GM21529 (cell line): ENCODE data around the gene RAB4B.
"Not testable (repeated sequence)": the region's sequence is repeated elsewhere in the genome, so short reads cannot be mapped to it uniquely, and the experiment has no call there.

Source experiments
- ATAC-seq: cut with Tn5 transposase; IDR thresholded peaks from one replicate; pipeline ENCODE4 v1.9.1; 2021; ENCODE audit not compliant: unreplicated experiment

RAB4B gene

GRCh38 chr19:40819479-40820234 lies 41.6 kb downstream of the RAB4B start:
- ATAC-seq, result not testable (repeated sequence)

- no peak for ATAC-seq
These were observed 44.1 kb downstream of the RAB4B start for GRCh38 chr19:40822161-40822560.

DNA sequence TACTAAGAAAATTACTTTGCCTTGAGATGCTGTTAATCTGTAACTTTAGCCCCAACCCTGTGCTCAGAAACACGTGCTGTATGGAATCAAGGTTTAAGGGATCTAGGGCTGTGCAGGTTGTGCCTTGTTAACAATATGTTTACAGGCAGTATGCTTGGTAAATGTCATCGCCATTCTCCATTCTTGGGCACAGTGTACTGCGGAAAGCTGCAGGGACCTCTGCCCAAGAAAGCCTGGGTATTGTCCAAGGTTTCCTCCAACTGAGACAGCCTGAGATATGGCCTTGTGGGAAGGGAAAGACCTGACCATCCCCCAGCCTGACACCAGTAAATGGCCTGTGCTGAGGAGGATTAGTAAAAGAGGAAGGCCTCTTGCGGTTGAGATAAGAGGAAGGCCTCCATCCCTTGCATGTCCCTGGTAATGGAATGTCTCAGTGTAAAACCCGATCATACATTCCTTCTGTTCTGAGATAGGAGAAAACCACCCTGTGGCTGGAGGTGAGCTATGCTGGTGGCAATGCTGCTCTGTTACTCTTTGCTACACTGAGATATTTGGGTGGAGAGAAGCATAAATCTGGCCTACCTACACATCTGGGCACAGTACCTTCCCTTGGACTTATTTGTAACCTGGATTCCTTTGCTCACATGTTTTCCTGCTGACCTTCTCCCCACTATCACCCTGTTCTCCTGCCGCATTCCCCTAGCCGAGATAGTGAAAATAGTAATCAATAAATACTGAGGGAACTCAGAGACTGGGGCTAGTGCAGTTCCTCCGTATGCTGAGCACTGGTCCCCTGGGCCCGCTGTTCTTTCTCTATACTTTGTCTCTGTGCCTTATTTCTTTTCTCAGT lies 44.9 kb downstream of the RAB4B start:
- not testable (repeated sequence) for ATAC-seq

- ATAC-seq, result not testable (repeated sequence)
These were observed 46.9 kb downstream of the RAB4B start for GRCh38 chr19:40824916-40825315.

GRCh38 chr19:40825460-40826095 lies 47.5 kb downstream of the RAB4B start:
- ATAC-seq, result not testable (repeated sequence)

- ATAC-seq, result not testable (repeated sequence)
These were observed 48.3 kb downstream of the RAB4B start for GRCh38 chr19:40826312-40826698.

DNA sequence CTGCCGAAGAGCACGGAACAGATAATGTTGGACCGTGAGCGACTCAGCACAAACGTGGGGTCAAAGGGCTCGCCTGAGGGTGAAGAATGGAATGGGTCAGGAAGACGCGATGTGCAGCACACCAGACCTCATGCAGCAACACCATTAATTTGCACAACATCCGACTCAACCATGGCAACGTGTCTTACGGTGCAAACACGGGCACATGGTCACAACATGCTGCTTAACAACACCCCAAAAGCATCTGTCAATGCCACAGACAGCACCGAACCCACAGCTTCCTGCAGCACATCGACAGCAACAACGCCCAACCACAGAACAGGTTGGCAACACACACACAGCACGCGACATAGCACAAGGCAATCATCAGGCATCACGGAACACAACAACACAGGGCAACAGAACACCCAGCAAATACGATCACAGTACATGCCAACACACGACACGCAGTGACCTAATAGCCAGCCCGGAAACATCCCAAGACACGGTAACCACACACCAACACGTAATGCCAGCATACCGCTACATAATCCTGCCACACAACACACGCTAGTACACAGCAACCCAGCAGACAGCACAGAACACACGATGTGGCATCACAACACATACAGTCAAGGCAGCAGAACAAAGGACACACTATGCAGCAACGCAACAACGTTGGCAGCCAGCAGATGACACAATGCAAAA lies 48.8 kb downstream of the RAB4B start:
- ATAC-seq, result not testable (repeated sequence)

GRCh38 chr19:40827386-40828247 lies 49.6 kb downstream of the RAB4B start:
- ATAC-seq, result no peak

DNA sequence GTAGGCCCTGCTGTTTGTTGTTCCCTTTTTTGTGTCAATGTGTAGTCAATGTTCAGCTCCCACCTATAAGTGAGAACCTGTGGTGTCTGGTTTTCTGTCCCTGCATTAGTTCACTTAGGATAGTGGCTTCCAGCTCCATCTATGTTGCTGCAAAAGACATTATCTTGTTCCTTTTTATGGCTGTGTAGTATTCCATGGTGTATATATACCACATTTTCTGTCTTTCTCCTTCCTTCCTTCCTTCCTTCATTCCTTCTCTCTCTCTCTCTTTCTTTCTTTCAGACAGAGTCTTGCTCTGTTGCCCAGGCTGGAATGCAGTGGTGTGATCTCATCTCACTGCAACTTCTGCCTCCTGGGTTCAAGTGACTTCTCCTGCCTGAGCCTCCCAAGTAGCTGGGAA lies 51.2 kb downstream of the RAB4B start:
- no peak for ATAC-seq

GRCh38 chr19:40830741-40831140 lies 52.7 kb downstream of the RAB4B start:
- ATAC-seq, result not testable (repeated sequence)

DNA sequence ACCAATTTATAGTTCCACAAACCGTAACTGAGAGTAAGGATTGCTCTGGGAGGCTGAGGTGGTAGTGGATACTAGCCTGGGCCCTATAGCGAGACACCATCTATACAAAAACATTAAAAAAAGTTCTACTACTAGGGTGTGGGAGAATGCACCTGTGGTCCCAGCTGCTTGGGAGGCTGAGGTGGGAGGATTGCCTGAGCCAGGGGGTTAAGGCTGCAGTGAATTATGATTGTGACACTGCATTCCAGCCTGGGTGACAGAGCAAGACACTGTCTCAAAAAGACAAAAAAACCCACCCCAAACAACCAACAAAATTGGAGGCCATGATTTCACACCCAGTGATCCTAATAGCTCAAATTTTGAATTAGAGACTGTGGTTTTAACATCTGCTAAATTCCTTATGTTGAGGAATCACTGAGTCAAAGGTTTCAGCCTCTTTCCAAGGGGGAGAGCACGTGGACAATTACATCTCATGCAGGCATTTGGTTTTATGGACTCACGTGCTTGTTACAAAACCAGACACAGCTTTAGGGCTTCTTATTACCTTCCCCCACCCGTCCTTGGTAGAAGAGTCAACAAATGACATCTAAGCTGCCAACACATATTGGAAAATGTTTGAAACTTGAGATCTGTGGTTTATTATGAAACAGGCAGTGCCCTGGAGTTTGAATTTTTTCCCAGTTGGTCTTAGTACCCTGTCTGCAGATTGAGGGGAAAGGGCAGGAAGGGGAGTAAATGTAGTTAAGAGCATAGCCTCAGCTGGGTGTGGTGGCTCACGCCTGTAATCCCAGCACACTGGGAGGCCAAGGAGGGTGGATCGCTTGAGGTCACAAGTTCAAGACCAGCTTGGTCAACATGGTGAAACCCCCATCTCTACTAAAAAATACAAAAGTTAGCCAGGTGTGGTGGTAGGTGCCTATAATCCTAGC lies 53.7 kb downstream of the RAB4B start:
- no peak for ATAC-seq

DNA sequence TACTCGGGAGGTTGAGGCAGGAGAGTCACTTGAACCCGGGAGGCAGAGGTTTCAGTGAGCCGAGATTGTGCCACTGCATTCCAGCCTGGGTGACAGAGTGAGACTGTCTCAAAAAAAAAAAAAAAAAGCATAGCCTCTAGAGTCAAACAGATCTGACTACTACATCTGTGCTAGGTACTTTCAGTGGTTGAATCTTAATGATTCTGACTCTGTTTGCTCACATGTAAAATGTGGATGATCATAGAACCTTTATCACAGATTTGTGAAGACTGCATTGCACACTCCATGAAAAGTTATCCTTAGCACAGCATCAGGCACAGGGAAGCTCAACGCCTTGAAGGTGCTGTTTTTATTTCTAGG lies 54.4 kb downstream of the RAB4B start:
- ATAC-seq, result not testable (repeated sequence)

DNA sequence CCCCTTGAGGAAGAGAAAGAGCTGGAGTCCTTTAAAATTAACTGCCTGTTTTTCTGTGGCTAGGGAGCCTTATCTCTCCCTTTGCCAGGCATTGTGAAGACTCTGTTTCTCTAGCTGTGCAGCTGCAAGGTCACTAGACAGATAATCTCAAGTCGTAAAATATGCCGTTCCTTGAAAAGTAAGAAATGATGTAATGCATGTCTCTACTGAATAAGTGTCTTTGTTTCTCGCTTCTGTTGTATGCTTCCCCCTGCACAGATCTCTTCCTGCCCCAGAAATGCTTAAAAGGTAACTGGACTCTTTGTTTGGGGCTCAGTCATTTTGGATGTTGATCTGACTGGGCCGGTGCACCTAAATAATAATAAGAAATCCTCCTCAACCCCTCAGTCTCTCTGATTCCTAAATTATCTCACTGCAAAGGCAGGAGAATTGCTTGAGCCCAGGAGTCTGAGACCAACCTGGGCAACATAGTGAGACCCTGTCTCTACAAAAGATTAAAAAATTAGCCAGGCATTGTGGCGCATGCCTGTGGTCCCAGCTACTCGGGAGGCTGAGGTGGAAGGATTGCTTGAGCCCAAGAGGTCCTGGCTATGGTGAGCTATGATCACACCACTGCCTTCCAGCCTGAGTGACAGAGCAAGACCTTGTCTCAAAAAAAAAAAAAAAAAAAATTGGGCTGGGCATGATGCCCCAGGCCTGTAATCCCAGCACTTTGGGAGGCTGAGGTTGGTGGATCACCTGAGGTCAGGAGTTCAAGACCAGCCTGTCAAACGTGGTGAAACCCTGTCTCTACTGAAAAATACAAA lies 55.9 kb downstream of the RAB4B start:
- not testable (repeated sequence) for ATAC-seq

- ATAC-seq, result no peak
These were observed 58.8 kb downstream of the RAB4B start for GRCh38 chr19:40836754-40837429.

- ATAC-seq, result not testable (repeated sequence)
These were observed 60.4 kb downstream of the RAB4B start for GRCh38 chr19:40838477-40838876.

DNA sequence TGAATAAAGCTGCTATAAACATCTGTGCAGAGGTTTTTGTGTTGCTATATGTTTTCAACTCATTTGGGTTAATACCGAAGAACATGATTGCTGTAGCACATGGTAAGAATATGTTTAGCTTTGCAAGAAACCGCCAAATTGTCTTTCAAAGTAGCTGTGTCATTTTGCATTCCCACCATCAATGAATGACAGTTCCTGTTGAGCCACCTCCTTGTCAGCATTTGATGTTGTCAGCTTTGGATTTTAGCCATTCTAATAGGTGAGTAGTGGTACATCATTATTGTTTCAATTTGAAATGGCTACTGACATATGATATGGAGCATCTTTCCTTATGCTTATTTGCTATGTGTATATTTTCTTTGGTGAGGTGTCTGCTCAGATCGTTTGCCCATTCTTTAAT lies 64.0 kb downstream of the RAB4B start:
- ATAC-seq, result not testable (repeated sequence)

DNA sequence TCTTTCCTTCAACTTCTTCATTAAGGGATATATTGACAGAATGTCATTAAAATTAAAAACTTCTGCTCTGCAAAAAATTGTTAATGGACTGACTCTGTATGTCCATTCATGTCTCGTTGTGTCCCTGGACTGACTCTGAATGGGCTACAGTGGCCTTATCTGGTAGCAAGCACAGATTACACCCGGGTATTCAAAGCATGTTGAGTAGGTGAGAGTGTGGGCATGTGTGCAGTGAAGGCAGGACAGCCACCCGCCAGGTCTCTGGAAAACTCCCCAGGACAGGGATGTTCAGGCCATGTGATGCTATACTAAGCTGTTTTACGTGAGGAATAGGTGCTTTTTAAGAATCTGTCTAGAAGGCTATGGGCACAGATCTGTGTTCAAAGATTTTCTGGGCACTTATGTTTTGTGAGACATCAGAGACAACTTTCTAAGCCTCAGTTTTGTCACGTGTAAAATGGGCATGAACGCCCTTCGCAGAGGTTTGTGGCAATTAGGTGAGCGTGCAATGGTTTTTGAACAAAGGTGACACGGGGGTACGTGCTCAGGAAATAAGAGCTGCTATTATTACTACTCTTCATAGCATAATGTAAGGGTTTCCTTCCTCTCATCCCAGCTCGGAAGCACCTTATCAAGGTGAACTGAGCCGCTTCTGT lies 65.1 kb downstream of the RAB4B start:
- not testable (repeated sequence) for ATAC-seq
